Measurements from ENCODE around the gene CDK6. TPM values are rescaled to one million over a fixed set of nuclear protein-coding genes. Genes with fewer than 3 reads are reported as not detected.

The CDK6 gene
- polyA plus RNA-seq, 1 experiment: 29.2 TPM

GRCh38 chr7:92641921-92642511, 194.4 kb downstream of the CDK6 start:
- ChIA-PET CTCF (interaction anchor here (1.6 kb wide), 1 partner anchor 22 kb away, joined by 4 read pairs; no protein-coding TSS in a partner anchor), POLR2A (no interaction called here)
- Histone ChIP-seq H3K27me3 (ENCODE audit: control insufficient read depth, insufficient read depth, low read length) (no peaks in the 10 kb centered on the region), H3K36me3 (ENCODE audit: control insufficient read depth, insufficient read depth, low read length) (peaks cover 2% of the 10 kb centered on the region; the same call in 1 of the 2 replicates), H3K4me3 (ENCODE audit: low read depth, low read length) (no peak overlapping the region)
- DNase-seq (ENCODE audit: low read depth): no peak
- no peak for TF ChIP-seq CTCF (IDR thresholded peaks at IDR 0.05; ENCODE audit: insufficient read depth, low read depth, low read length)

- CTCF ChIA-PET: no interaction called here
- no peaks in the 10 kb centered on the region for H3K27me3 ChIP-seq (ENCODE audit: control insufficient read depth, insufficient read depth, low read length)
Measured at GRCh38 chr7:92639966-92640365, 196.4 kb downstream of the CDK6 start.

GRCh38 chr7:92639213-92639896, 197.0 kb downstream of the CDK6 start:
- Histone ChIP-seq H3K4me3 (ENCODE audit: low read depth, low read length) (no peak overlapping the region), H3K27me3 (ENCODE audit: control insufficient read depth, insufficient read depth, low read length) (no peaks in the 10 kb centered on the region), H3K36me3 (ENCODE audit: control insufficient read depth, insufficient read depth, low read length) (peaks cover 2% of the 10 kb centered on the region; the same call in 1 of the 2 replicates)
- POLR2A ChIA-PET: no interaction called here
- no peak for TF ChIP-seq CTCF (IDR thresholded peaks at IDR 0.05; ENCODE audit: insufficient read depth, low read depth, low read length)
- CTCF ChIA-PET: interaction anchor here (1.0 kb wide), 1 partner anchor 29 kb away, joined by 3 read pairs; no protein-coding TSS in a partner anchor
- no peak for DNase-seq (ENCODE audit: low read depth)

More at GRCh38 chr7:92639966-92640365, 196.4 kb downstream of the CDK6 start:
- DNase-seq (ENCODE audit: low read depth): no peak
- POLR2A ChIA-PET: no interaction called here
- Histone ChIP-seq H3K4me3 (ENCODE audit: low read depth, low read length) (no peak overlapping the region), H3K36me3 (ENCODE audit: control insufficient read depth, insufficient read depth, low read length) (peaks cover 2% of the 10 kb centered on the region; the same call in 1 of the 2 replicates)
- TF ChIP-seq CTCF (IDR thresholded peaks at IDR 0.05; ENCODE audit: insufficient read depth, low read depth, low read length): no peak

GRCh38 chr7:92636018-92636560, 200.3 kb downstream of the CDK6 start:
- POLR2A ChIA-PET: no interaction called here
- no peaks in the 10 kb centered on the region for H3K27me3 ChIP-seq (ENCODE audit: control insufficient read depth, insufficient read depth, low read length)

More at GRCh38 chr7:92636018-92636560, 200.3 kb downstream of the CDK6 start:
- CTCF ChIA-PET: no interaction called here
- Histone ChIP-seq H3K36me3 (ENCODE audit: control insufficient read depth, insufficient read depth, low read length) (peaks cover 2% of the 10 kb centered on the region; the same call in 1 of the 2 replicates), H3K4me3 (ENCODE audit: low read depth, low read length) (no peak overlapping the region)
- TF ChIP-seq CTCF (IDR thresholded peaks at IDR 0.05; ENCODE audit: insufficient read depth, low read depth, low read length): no peak
- no peak for DNase-seq (ENCODE audit: low read depth)

Data from BJ (cell line).